GM19351 (cell line): ENCODE results near the gene CRYAA.

Experiments used
- ATAC-seq: cut with Tn5 transposase; IDR thresholded peaks from one replicate; pipeline ENCODE4 v1.9.1; 2021; ENCODE audit warnings: mild to moderate bottlenecking, moderate library complexity; ENCODE audit not compliant: unreplicated experiment

CRYAA gene

GRCh38 chr21:43198376-43198775, 29.6 kb downstream of the CRYAA start:
- ATAC-seq, result no peak

DNA sequence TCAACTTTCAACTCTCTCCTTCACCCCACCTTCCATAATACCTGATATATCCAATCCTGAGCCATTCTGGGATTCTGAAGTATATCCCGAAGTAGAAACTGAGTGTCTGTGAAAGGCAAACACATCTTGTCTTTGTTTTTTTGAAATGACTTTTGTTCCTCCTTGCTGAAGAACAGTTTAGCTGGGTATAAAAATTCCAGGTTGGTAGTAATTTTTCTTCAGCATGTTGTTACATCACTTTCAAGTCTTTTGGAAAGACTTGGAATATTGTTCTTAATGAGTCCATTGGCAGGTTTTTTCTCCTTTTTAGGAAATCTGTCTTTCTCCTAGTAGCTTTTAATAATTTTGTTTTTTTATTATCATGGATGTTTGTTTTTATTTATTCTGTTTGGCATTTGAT, 32.7 kb downstream of the CRYAA start:
- ATAC-seq, result no peak

DNA sequence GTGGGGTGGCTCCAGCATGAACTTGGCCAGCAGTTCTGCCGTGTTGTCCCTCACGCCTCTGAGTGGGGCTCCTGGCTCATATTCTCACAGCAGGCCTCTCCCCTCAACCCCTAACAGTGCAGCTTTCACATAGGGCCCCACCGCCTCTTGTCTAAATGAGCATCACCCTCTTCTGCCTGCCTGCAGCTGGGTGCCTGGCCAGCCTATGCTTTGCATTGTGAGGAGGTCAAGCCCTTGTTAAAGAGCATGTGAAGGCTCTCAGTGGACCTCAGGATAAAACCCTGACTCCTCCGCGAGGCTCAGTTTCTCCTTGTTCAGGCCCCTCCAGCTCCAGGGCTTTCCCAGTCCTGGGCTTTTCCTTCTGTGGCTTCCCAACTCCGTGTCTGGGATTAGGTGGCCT, 34.8 kb downstream of the CRYAA start:
- no peak for ATAC-seq

GRCh38 chr21:43204638-43205037, 35.8 kb downstream of the CRYAA start:
- ATAC-seq, result no peak

DNA sequence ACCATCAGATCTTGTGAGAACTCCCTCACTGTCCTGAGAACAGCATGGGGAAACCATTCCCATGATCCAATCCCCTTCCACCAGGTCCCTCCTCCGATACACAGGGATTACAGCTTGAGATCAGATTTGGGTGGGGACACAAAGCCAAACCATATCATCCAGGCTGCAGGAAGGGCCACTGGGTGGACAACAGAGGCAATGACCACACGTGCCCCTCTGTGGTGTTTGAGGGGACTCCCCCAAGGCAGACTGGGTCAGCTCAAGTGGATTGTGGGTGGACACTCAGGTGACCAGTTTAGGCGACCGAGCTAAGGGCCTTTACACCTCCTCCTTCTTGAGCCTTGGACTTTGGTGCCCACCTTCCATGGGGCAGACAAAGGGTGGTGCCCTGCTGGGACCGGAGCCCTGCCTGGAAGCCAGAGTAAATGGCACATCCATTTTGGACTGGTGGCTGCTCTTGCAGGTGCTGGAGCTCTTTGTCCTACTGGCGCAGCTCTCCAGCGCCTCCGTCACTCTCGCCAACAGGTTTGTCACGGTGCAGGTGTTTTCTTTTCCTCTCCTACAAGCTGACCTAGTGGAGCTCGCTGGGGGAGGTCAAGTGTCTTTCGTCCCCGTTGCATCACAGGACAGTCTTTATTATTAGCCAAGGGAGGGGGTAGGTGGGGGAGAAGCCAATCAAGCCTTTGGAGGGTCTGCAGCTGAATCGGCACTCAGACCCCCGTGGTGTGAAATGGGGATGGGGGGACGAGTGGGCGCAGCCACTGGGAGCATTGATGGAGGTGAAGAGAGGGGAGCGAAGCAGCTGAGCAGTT, 37.6 kb downstream of the CRYAA start:
- no peak for ATAC-seq

- no peak for ATAC-seq
Measured at GRCh38 chr21:43207043-43207315, 38.2 kb downstream of the CRYAA start.

DNA sequence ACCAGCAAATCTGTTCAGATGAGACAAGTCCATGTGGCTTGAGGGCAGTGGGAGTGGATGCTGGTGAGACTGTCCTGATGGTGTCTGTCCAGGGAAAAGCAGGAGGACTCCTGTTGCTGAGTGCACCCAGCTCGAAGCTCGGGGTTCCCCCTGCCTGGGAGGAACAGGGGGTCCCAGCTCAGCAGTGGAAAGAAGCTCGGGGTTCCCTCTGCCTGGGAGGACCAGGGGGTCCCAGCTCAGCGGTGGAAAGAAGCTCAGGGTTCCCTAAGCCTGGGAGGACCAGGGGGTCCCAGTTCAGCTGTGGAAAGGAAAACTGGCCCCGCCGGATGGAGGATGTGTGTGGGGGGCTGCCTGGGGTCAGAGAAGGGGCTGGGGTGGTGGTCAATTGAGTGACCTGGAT, 39.1 kb downstream of the CRYAA start:
- ATAC-seq, result no peak

DNA sequence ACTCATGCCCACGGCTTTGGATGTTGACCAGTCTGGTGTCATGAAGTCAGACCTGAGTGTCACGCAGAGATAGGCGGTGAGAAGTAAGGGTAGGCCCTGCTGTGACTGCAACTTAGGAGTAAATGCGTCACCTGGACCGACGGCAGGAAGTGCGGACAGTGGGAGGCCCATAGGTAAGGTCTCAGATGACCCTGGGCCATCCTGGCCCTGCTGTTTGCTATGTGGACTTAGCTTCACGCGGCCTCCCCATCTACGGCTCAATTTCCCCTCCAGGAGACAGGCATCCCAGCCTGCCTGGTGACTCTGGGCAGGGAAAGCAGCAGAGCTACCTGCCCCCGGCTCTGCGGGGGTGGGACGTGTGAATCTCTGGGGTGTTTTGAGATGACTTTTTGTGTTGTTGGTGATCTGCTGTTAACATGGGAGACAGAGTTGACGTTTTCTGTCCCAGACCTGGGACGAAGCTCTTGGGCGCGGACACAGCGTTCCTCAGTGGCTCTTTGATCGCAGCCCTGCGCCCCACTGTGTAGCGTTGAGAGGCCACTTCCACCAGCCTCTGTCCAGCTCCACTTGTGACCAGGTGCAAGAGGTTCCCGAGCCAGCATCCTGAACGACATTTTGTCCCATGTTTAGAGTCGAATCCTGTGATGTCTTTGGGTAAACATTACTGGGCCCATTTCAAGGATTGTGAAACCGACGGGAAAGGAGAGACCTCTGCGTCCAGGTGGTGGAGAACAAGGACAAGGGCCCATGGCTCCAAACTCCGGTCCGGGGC, 39.9 kb downstream of the CRYAA start:
- no peak for ATAC-seq

- ATAC-seq, result no peak
Measured at GRCh38 chr21:43209575-43210453, 41.0 kb downstream of the CRYAA start.

DNA sequence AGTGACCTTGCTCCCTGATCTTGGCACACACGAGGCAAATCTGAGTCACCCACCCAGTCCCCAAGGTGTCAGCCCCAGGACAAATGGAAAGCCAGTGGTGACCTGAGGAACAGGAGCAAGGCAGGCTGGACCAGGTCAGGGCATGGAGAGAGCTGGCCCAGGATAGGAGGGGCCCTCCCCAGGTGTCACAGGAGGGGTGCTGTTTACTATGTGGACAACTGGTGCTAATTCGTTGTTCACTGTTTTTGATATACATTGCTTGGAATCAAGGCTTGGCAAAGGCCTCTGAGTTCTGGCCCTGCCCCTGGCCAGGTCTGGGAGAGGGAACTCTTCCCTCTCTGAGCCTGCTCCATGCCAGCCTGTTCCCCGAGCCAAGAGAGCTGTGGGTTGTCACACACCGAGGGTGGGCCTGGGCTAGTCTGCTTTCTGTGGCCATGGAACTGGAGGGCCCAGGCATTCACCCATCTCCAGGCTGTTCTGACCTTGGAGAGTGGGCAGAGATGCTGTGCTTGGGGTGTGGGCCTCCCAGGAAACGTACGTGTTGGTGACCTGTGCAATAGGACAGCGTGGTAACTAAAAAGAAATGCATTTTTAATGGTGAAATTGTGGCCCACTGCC, 41.8 kb downstream of the CRYAA start:
- no peak for ATAC-seq

GRCh38 chr21:43211072-43211759, 42.4 kb downstream of the CRYAA start:
- ATAC-seq, result no peak

GRCh38 chr21:43211760-43212115, 42.9 kb downstream of the CRYAA start:
- no peak for ATAC-seq
